ENCODE measurements around the gene MCUR1. TPM values are rescaled to one million over a fixed set of nuclear protein-coding genes. Genes with fewer than 3 reads are reported as not detected.

The MCUR1 gene
- total and polyA plus RNA-seq, 9 of the 15 experiments (the other 6 are each of a cell fraction or from before 2014, with no cell fraction given): 5.1 to 60.2 (median 41.4) TPM

GRCh38 chr6:13836170-13836569, 21.8 kb upstream of the MCUR1 start (continued):
- no peak for TF ChIP-seq TBP (optimal IDR thresholded peaks at IDR 0.05; ENCODE audit: low read depth, low read length)

GRCh38 chr6:13834790-13835189, 20.4 kb upstream of the MCUR1 start:
- no peak overlapping the region for H3K9ac ChIP-seq (ENCODE audit: insufficient read depth in 1 of 2, low read depth in 2 of 2, low read length in 2 of 2)
- TF ChIP-seq TAF9B (IDR thresholded peaks at IDR 0.05; ENCODE audit: partially characterized antibody) (no peak), CREBBP (IDR thresholded peaks at IDR 0.05; ENCODE audit: low read depth, low read length) (no peak), ARID1B (IDR thresholded peaks at IDR 0.05) (peak; percentile 37), CEBPG (CRISPR knock-in tag; IDR thresholded peaks at IDR 0.05) (no peak), CEBPG (tag; conservative IDR thresholded peaks at IDR 0.05 in 1 of 2, IDR thresholded peaks at IDR 0.05 in 1 of 2) (no peak), SPI1 (IDR thresholded peaks at IDR 0.05; ENCODE audit: borderline replicate concordance, low read depth, low read length) (peak; percentile 37; the same call in 1 of the 2 replicates), KAT7 (CRISPR knock-in tag; IDR thresholded peaks at IDR 0.05; ENCODE audit: borderline replicate concordance) (no peak)
- TF ChIP-seq, protein P1, sequence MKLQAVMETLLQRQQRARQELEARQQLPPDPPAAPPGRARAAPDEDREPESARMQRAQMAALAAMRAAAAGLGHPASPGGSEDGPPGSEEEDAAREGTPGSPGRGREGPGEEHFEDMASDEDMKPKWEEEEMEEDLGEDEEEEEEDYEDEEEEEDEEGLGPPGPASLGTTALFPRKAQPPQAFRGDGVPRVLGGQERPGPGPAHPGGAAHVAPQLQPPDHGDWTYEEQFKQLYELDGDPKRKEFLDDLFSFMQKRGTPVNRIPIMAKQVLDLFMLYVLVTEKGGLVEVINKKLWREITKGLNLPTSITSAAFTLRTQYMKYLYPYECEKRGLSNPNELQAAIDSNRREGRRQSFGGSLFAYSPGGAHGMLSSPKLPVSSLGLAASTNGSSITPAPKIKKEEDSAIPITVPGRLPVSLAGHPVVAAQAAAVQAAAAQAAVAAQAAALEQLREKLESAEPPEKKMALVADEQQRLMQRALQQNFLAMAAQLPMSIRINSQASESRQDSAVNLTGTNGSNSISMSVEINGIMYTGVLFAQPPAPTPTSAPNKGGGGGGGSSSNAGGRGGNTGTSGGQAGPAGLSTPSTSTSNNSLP (IDR thresholded peaks at IDR 0.05; ENCODE audit: borderline replicate concordance, low read depth, low read length): no peak
- TF ChIP-seq, protein P2, sequence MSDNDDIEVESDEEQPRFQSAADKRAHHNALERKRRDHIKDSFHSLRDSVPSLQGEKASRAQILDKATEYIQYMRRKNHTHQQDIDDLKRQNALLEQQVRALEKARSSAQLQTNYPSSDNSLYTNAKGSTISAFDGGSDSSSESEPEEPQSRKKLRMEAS (CRISPR knock-in tag; IDR thresholded peaks at IDR 0.05): no peak
- no peaks in the 10 kb centered on the region for H3K27me3 ChIP-seq (ENCODE audit: control insufficient read depth in 2 of 2, insufficient read depth in 2 of 2, low read length in 2 of 2)
- H3K79me2 ChIP-seq (ENCODE audit: control insufficient read depth, insufficient read depth, low read length): no peaks in the 10 kb centered on the region
- FAIRE-seq (no peak), DNase-seq (ENCODE audit: extremely low read depth in 1 of 4, low spot score in 3 of 4) (no peak), ATAC-seq (no peak)
- WGBS (ENCODE audit: insufficient coverage, low coverage, missing lambda C conversion rate): 0% methylated on average over 1 of the region's 1 CpG
- ChIA-PET CTCF (ENCODE audit: low intra/inter-chr PET ratio) (no interaction called here), POLR2A (no interaction called here)
- H4K20me1 ChIP-seq (replicated peaks; ENCODE audit: control insufficient read depth, insufficient read depth, low read length): no peaks in the 10 kb centered on the region
- H3K27ac ChIP-seq (ENCODE audit: extremely low read depth, low read depth, low read length): no peak overlapping the region
- no peak overlapping the region for H3K4me3 ChIP-seq
- H3K9me3 ChIP-seq (replicated peaks; ENCODE audit: control insufficient read depth, insufficient read depth, low read depth, low read length): no peaks in the 10 kb centered on the region
- no peak overlapping the region for H3K4me2 ChIP-seq (ENCODE audit: insufficient read depth, low read length)
- in situ Hi-C loops (cut with MboI) (no loop called here), intact Hi-C loops (cut with micrococcal nuclease) (no loop called here)
- no peaks in the 10 kb centered on the region for H3K9me1 ChIP-seq (ENCODE audit: control insufficient read depth, insufficient read depth, low read length)
- BruUV-seq (replicated peaks): no TSS peak
- H3K36me3 ChIP-seq (ENCODE audit: control insufficient read depth, insufficient read depth, low read length): no peaks in the 10 kb centered on the region
- peaks cover 0 to 6% of the 10 kb centered on the region in 2 experiments; a peak in 2 of 5 replicates for H3K4me1 ChIP-seq (replicated peaks in 1 of 2; ENCODE audit: control insufficient read depth in 2 of 2, insufficient read depth in 2 of 2, low read length in 2 of 2)
- H2AFZ ChIP-seq (ENCODE audit: low read depth, low read length): no peak overlapping the region

Data from K562 (cell line).